ENCODE measurements around the gene COA3. TPM values are rescaled to one million over a fixed set of nuclear protein-coding genes. Genes with fewer than 3 reads are reported as not detected.

Gene COA3
- total RNA-seq, 1 experiment from 2014 or later = 44.6 TPM

- Histone ChIP-seq H3K4me3 (ENCODE audit: low read length) (no peak overlapping the region), H3K36me3 (ENCODE audit: low read depth, low read length) (peaks cover 40% of the 10 kb centered on the region)
Measured at GRCh38 chr17:42817866-42818265, 19.4 kb upstream of the COA3 start.

GRCh38 chr17:42814633-42815399 is 16.3 kb upstream of the COA3 start:
- CTCF ChIA-PET = no interaction called here
- no peaks in the 10 kb centered on the region for H3K9me2 ChIP-seq (replicated peaks; ENCODE audit: low read length)
- BruUV-seq (replicated peaks) = no TSS peak
- no peaks in the 10 kb centered on the region for H3F3A ChIP-seq (ENCODE audit: low read length, unreplicated experiment)
- H3K27me3 ChIP-seq (ENCODE audit: low read length) = no peaks in the 10 kb centered on the region
- H3K79me2 ChIP-seq (ENCODE audit: low read length) = no peaks in the 10 kb centered on the region
- no peak overlapping the region for H3K4me2 ChIP-seq (ENCODE audit: low read length)
- H3K27ac ChIP-seq (ENCODE audit: low read length) = no peak overlapping the region
- H3K4me3 ChIP-seq (ENCODE audit: low read length) = no peak overlapping the region
- no peak overlapping the region for H2AFZ ChIP-seq (ENCODE audit: low read length)
- intact Hi-C loops (cut with micrococcal nuclease) = no loop called here
- no peaks in the 10 kb centered on the region for H3K4me1 ChIP-seq (ENCODE audit: insufficient read depth, low read length)
- H3K9me3 ChIP-seq (ENCODE audit: low read length) = no peaks in the 10 kb centered on the region
- TF ChIP-seq CTCF (conservative IDR thresholded peaks at IDR 0.05; ENCODE audit: low read depth, low read length) (no peak), EZH2phosphoT487 (IDR thresholded peaks at IDR 0.05; ENCODE audit: borderline replicate concordance, low read length) (no peak), EZH2 (IDR thresholded peaks at IDR 0.05; ENCODE audit: low read length, unreplicated experiment) (no peak)
- no peaks in the 10 kb centered on the region for H4K20me1 ChIP-seq (ENCODE audit: low read length)
- H3K36me3 ChIP-seq (ENCODE audit: low read depth, low read length) = peaks cover 39% of the 10 kb centered on the region
- no peak for ATAC-seq
- no peak for DNase-seq
- no peak overlapping the region for H3K9ac ChIP-seq (ENCODE audit: low read length)
- POLR2A ChIA-PET (ENCODE audit: unreplicated experiment) = no interaction called here

More at GRCh38 chr17:42817866-42818265, 19.4 kb upstream of the COA3 start:
- Histone ChIP-seq H3K79me2 (ENCODE audit: low read length) (peaks cover 10% of the 10 kb centered on the region), H3K9ac (ENCODE audit: low read length) (no peak overlapping the region), H3K27me3 (ENCODE audit: low read length) (no peaks in the 10 kb centered on the region), H2AFZ (ENCODE audit: low read length) (no peak overlapping the region), H3K9me3 (ENCODE audit: low read length) (no peaks in the 10 kb centered on the region), H3K9me2 (replicated peaks; ENCODE audit: low read length) (no peaks in the 10 kb centered on the region), H3K4me1 (ENCODE audit: insufficient read depth, low read length) (no peaks in the 10 kb centered on the region), H3F3A (ENCODE audit: low read length, unreplicated experiment) (no peaks in the 10 kb centered on the region), H3K4me2 (ENCODE audit: low read length) (no peak overlapping the region), H3K27ac (ENCODE audit: low read length) (no peak overlapping the region), H4K20me1 (ENCODE audit: low read length) (no peaks in the 10 kb centered on the region)
- intact Hi-C loops (cut with micrococcal nuclease) = no loop called here
- no peak for DNase-seq
- ChIA-PET POLR2A (ENCODE audit: unreplicated experiment) (no interaction called here), CTCF (no interaction called here)
- no peak for ATAC-seq
- BruUV-seq (replicated peaks) = no TSS peak
- TF ChIP-seq EZH2phosphoT487 (IDR thresholded peaks at IDR 0.05; ENCODE audit: borderline replicate concordance, low read length) (no peak), EZH2 (IDR thresholded peaks at IDR 0.05; ENCODE audit: low read length, unreplicated experiment) (no peak), CTCF (conservative IDR thresholded peaks at IDR 0.05; ENCODE audit: low read depth, low read length) (no peak)

- Histone ChIP-seq H3K9me3 (ENCODE audit: low read length) (no peaks in the 10 kb centered on the region), H3K79me2 (ENCODE audit: low read length) (no peaks in the 10 kb centered on the region), H3F3A (ENCODE audit: low read length, unreplicated experiment) (no peaks in the 10 kb centered on the region), H3K9ac (ENCODE audit: low read length) (no peak overlapping the region), H4K20me1 (ENCODE audit: low read length) (no peaks in the 10 kb centered on the region), H2AFZ (ENCODE audit: low read length) (no peak overlapping the region), H3K27me3 (ENCODE audit: low read length) (no peaks in the 10 kb centered on the region), H3K9me2 (replicated peaks; ENCODE audit: low read length) (no peaks in the 10 kb centered on the region), H3K4me3 (ENCODE audit: low read length) (no peak overlapping the region), H3K36me3 (ENCODE audit: low read depth, low read length) (peaks cover 3% of the 10 kb centered on the region; the same call in 1 of the 2 replicates), H3K27ac (ENCODE audit: low read length) (no peak overlapping the region), H3K4me2 (ENCODE audit: low read length) (no peak overlapping the region), H3K4me1 (ENCODE audit: insufficient read depth, low read length) (no peaks in the 10 kb centered on the region)
- CTCF ChIA-PET = no interaction called here
- POLR2A ChIA-PET (ENCODE audit: unreplicated experiment) = no interaction called here
- peak; percentile 48 for DNase-seq
- ATAC-seq = peak; percentile 50
- BruUV-seq (replicated peaks) = no TSS peak
- intact Hi-C loops (cut with micrococcal nuclease) = no loop called here
- TF ChIP-seq EZH2 (IDR thresholded peaks at IDR 0.05; ENCODE audit: low read length, unreplicated experiment) (no peak), EZH2phosphoT487 (IDR thresholded peaks at IDR 0.05; ENCODE audit: borderline replicate concordance, low read length) (no peak), CTCF (conservative IDR thresholded peaks at IDR 0.05; ENCODE audit: low read depth, low read length) (no peak)
Measured at GRCh38 chr17:42809250-42809649, 10.7 kb upstream of the COA3 start.

Measured in PC-3 (cell line).